Common myeloid progenitor, CD34-positive (primary cell): ENCODE data around the gene SYT4.

ENCODE experiments used
- CTCF ChIA-PET: fragments of 350-600 bp; sonication (Branson Sonifier 250); formaldehyde crosslinking; loops from one replicate; lab custom pipeline; 2021; ENCODE audit warnings: antibody characterized with exemption; lab: Charles Lee
- POLR2A ChIA-PET: fragments of 350-600 bp; sonication (Branson Sonifier 250); formaldehyde crosslinking; loops from one replicate; lab custom pipeline; 2021; ENCODE audit warnings: antibody characterized with exemption; lab: Charles Lee
- DNase-seq, 3 donors: peaks; one replicate each; pipeline versions ENCODE4 v3.0.0 to v3.0.0-alpha.2; 2013
- H3K27ac ChIP-seq, 2 experiments: 1 replicate in 1 of 2; 2 replicates in 1 of 2; pipeline ENCODE4 v1.7.0; 2013; ENCODE audit warnings: inconsistent platforms in 2 of 2, low read length in 2 of 2, mild to moderate bottlenecking in 2 of 2, low read depth in 1 of 2, moderate library complexity in 1 of 2; ENCODE audit not compliant: severe bottlenecking in 2 of 2, insufficient read depth in 1 of 2, poor library complexity in 1 of 2
- H3K27me3 ChIP-seq, 5 experiments: replicated peaks in 2 of 5; 1 replicate in 3 of 5; 2 replicates in 2 of 5; pipeline versions ENCODE4 v1.6.1 to v1.7.0; 2013; ENCODE audit warnings: low read length in 4 of 5, mild to moderate bottlenecking in 2 of 5, moderate library complexity in 2 of 5, inconsistent platforms in 1 of 5; ENCODE audit not compliant: insufficient read depth in 5 of 5, control insufficient read depth in 4 of 5
- H3K36me3 ChIP-seq, 4 experiments: 1 replicate in 2 of 4; 2 replicates in 2 of 4; pipeline versions ENCODE4 v1.6.1 to v1.7.0; 2013; ENCODE audit warnings: low read length in 3 of 4, control low read depth in 1 of 4, mild to moderate bottlenecking in 1 of 4; ENCODE audit not compliant: control insufficient read depth in 4 of 4, insufficient read depth in 4 of 4
- H3K4me1 ChIP-seq, 4 experiments: 1 replicate in 3 of 4; 2 replicates in 1 of 4; pipeline versions ENCODE4 v1.6.1 to v1.7.1; 2013; ENCODE audit warnings: low read length in 3 of 4, mild to moderate bottlenecking in 3 of 4, control low read depth in 1 of 4, inconsistent platforms in 1 of 4, moderate library complexity in 1 of 4; ENCODE audit not compliant: control insufficient read depth in 4 of 4, insufficient read depth in 4 of 4; ENCODE audit errors: control extremely low read depth in 1 of 4
- H3K4me3 ChIP-seq, 7 experiments: 1 replicate in 4 of 7; 2 replicates in 3 of 7; pipeline versions ENCODE4 v1.5.1 to v1.7.0; 2013; ENCODE audit warnings: mild to moderate bottlenecking in 7 of 7, low read length in 6 of 7, moderate library complexity in 6 of 7, inconsistent platforms in 2 of 7, low read depth in 2 of 7, control low read depth in 1 of 7; ENCODE audit not compliant: insufficient read depth in 4 of 7, control insufficient read depth in 1 of 7; ENCODE audit errors: extremely low read depth in 1 of 7
- H3K9me3 ChIP-seq, 5 experiments: 1 replicate in 4 of 5; 2 replicates in 1 of 5; pipeline versions ENCODE4 v1.6.1 to v1.7.1; 2013; ENCODE audit warnings: low read length in 4 of 5, mild to moderate bottlenecking in 2 of 5, inconsistent platforms in 1 of 5, low read depth in 1 of 5, moderate library complexity in 1 of 5; ENCODE audit not compliant: control insufficient read depth in 4 of 5, insufficient read depth in 2 of 5; ENCODE audit errors: control extremely low read depth in 1 of 5
- WGBS: methylation state at CpG from one replicate; pipeline ENCODE4 v1.1.5; 2013; ENCODE audit not compliant: insufficient coverage; 5-methylcytosine and 5-hydroxymethylcytosine counted together

Gene SYT4

DNA sequence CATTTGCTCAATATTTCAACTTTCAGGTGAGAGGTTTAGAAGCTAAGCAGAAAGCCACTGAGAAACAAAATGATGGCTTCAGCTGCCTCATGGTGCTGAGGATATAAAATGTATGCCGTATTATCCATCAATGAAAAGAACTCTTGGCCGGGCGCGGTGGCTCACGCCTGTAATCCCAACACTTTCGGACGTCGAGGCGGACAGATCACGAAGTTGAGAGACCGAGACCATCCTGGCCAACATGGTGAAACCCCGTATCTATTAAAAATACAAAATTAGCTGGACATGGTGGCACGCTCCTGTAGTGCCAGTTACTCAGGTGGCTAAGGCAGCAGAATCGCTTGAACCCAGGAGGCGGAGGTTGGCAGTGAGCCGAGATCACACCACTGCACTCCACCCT, 6.0 kb upstream of the SYT4 start:
- Histone ChIP-seq H3K4me3 (no peak overlapping the region), H3K36me3 (no peaks in the 10 kb centered on the region), H3K9me3 (no peaks in the 10 kb centered on the region), H3K4me1 (no peaks in the 10 kb centered on the region), H3K27me3 (peaks cover 0 to 9% (median 4%) of the 10 kb centered on the region in 5 experiments), H3K27ac (no peak overlapping the region)
- 96% methylated on average over 11 of the region's 16 CpGs for WGBS
- ChIA-PET CTCF (interaction anchor here (0.7 kb wide), 1 partner anchor 306 kb away, joined by 3 read pairs; no protein-coding TSS in a partner anchor), POLR2A (no interaction called here)
- no peak for DNase-seq

DNA sequence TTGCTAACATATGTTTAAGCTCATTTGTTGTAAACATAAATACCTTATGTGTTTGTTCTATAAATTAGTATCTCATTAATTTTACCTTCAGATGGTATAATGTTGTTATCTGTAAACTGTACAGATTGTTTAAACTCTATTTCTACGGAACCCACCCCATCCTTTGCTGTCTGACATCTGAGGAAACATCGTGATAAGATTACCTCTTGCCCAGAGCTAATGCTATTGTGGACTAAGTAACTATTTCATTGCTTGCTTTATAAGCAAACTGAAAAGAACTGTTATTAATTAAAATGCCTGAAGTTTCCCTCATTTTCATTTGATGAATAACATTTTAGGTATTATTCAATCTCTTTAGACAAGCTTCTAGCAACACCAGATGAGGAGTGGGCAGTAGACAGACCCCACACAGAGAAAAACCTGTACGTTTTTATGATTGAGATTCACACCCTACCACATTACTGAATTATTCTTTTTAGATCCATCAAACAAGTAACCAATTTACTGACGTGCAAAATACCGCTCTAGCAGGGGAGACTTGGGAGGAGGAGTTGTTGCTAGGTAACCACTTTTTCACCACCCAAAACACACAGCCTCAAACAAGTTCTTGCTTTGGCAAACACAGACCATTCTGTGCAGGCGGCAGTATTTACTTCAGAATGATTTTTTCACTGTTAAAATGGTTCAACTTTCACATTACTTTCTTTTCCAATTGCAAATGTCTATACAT, 1.9 kb upstream of the SYT4 start:
- H3K27me3 ChIP-seq = peaks cover 0 to 27% (median 9%) of the 10 kb centered on the region in 5 experiments
- no peaks in the 10 kb centered on the region for H3K4me1 ChIP-seq
- peaks cover 0 to 2% (median 0%) of the 10 kb centered on the region in 5 experiments for H3K9me3 ChIP-seq
- WGBS = 80% methylated on average over 1 of the region's 6 CpGs
- DNase-seq = peak; percentile 74 to 90 (median 82)
- POLR2A ChIA-PET = no interaction called here
- no peak overlapping the region for H3K4me3 ChIP-seq
- CTCF ChIA-PET = no interaction called here
- H3K27ac ChIP-seq = no peak overlapping the region
- no peaks in the 10 kb centered on the region for H3K36me3 ChIP-seq

DNA sequence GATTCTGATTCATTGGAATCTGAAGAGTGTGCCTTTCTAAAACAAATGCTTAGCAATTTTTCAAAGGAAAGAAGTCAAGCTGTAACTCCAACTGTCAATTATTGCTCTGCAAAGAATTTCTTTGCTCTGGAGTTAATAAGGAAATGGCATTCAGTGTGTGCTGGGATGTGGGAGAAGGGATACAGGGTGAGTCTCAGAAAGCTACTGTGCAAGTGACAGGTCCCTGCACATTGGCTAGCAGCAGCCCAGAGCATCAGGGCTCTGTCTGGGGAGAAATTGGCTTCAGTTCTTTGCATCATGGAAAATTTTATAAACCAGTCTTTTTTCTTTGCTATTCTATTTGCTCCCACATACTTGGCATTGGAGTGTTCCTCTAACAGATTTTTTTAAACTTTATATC, 1.1 kb upstream of the SYT4 start:
- Histone ChIP-seq H3K27ac (no peak overlapping the region), H3K4me1 (no peaks in the 10 kb centered on the region), H3K27me3 (peaks cover 0 to 27% (median 9%) of the 10 kb centered on the region in 5 experiments), H3K9me3 (peaks cover 0 to 2% (median 0%) of the 10 kb centered on the region in 5 experiments), H3K36me3 (no peaks in the 10 kb centered on the region), H3K4me3 (no peak overlapping the region)
- ChIA-PET CTCF (no interaction called here), POLR2A (no interaction called here)
- DNase-seq = no peak

DNA sequence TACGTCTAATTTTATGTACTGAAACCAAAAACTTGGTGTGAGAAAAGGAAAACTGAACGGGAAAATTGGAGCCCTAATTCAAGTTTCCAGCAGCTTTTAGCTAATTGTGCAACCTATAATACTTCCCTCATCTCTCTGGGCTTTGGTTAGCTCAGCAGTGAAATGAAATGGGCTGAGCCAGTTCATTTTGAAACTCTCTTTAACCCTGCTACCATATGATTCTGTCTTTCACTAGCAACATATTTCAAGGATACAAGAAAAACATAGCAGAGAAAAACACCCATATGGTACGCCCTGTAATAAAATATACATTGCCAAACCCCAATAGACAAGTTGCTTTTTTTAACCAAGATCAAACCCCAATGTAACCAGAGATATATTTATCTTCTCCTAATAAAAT, 799 bp downstream of the SYT4 start:
- Histone ChIP-seq H3K4me3 (no peak overlapping the region), H3K4me1 (no peaks in the 10 kb centered on the region), H3K27ac (no peak overlapping the region), H3K27me3 (peaks cover 0 to 27% (median 9%) of the 10 kb centered on the region in 5 experiments), H3K9me3 (peaks cover 0 to 2% (median 0%) of the 10 kb centered on the region in 5 experiments), H3K36me3 (no peaks in the 10 kb centered on the region)
- no peak for DNase-seq
- CTCF ChIA-PET = no interaction called here
- POLR2A ChIA-PET = no interaction called here
- 60% methylated on average over 1 of the region's 3 CpGs for WGBS

DNA sequence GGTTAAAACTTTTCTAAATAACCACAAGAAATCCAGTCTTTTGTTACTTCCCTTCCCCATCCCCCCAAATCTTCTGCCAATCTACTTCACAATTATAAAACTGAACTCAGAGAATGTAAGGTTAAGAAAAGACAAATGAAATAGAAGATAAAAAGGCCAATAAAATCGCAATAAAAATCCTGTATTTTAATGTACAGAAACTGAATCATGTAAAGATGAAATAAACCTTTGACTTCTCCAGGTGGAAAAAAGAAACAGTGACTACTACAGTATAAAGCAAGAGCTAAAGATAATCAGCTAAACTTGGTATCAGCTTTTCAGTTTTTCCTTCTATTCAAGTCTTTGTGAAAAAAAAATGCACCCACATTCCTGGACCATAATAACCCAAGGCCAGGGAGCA, 1.7 kb downstream of the SYT4 start:
- CTCF ChIA-PET = interaction anchor here (1.0 kb wide), 1 partner anchor 1161 kb away, joined by 3 read pairs; no protein-coding TSS in a partner anchor

DNA sequence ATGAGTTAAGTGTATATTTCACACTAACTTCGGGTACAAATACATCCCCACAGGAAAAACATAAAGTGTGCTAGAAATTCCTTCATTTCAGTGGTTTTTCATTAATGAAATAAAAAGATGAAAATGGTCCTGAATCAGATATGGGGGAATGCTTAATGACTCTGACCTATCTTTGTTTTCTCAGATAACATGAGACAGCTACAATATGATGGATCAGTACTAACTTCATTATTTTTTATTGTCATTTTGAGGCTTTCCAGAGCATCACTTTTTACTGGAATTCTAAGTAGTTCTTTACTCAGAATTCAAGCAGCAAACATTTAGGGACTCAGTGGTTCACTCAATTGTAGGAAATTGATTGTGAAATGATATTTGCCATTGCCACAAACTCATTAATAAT, 2.8 kb downstream of the SYT4 start:
- Histone ChIP-seq H3K36me3 (no peaks in the 10 kb centered on the region), H3K9me3 (peaks cover 0 to 2% (median 0%) of the 10 kb centered on the region in 5 experiments), H3K27ac (no peak overlapping the region), H3K4me1 (no peaks in the 10 kb centered on the region), H3K27me3 (peaks cover 0 to 27% (median 9%) of the 10 kb centered on the region in 5 experiments), H3K4me3 (no peak overlapping the region)
- CTCF ChIA-PET = interaction anchor here (0.8 to 5.4 kb wide), 2 partner anchors 1159 to 1164 kb away, joined by 3 to 50 read pairs; no protein-coding TSS in a partner anchor
- no CpG with 5 or more reads among the region's 1 CpG for WGBS
- POLR2A ChIA-PET = no interaction called here
- DNase-seq = no peak

More for the DNA sequence above, 1.7 kb downstream of the SYT4 start:
- Histone ChIP-seq H3K9me3 (peaks cover 0 to 2% (median 0%) of the 10 kb centered on the region in 5 experiments), H3K27me3 (peaks cover 0 to 27% (median 9%) of the 10 kb centered on the region in 5 experiments), H3K4me3 (no peak overlapping the region), H3K36me3 (no peaks in the 10 kb centered on the region), H3K27ac (no peak overlapping the region), H3K4me1 (no peaks in the 10 kb centered on the region)
- POLR2A ChIA-PET = no interaction called here
- no peak for DNase-seq
- no CpG with 5 or more reads among the region's 1 CpG for WGBS
